H9 (cell line): ENCODE data around the gene SLC12A6. TPM values are rescaled to one million over a fixed set of nuclear protein-coding genes. Genes with fewer than 3 reads are reported as not detected.

Experiments
- DNase-seq: peaks from one replicate; pipeline ENCODE4 v3.0.0-alpha.2; 2017
- H2AFZ ChIP-seq: one replicate; pipeline ENCODE4 v1.6.1; 2013; ENCODE audit warnings: mild to moderate bottlenecking, low read length, control low read depth, moderate library complexity
- H2AK5ac ChIP-seq: 2 replicates; pipeline ENCODE4 v1.6.1; 2013; ENCODE audit warnings: low read length, control low read depth, mixed read lengths; ENCODE audit not compliant: insufficient read length
- H2BK120ac ChIP-seq: one replicate; pipeline ENCODE4 v1.6.1; 2013; ENCODE audit warnings: low read depth, mild to moderate bottlenecking, low read length, control low read depth, inconsistent platforms; ENCODE audit not compliant: poor library complexity, severe bottlenecking
- H2BK12ac ChIP-seq: 2 replicates; pipeline ENCODE4 v1.6.1; 2013; ENCODE audit warnings: low read length, control low read depth, mixed read lengths, low read depth; ENCODE audit not compliant: insufficient read length
- H2BK15ac ChIP-seq: 2 replicates; pipeline ENCODE4 v1.6.1; 2013; ENCODE audit warnings: low read depth, low read length, control low read depth
- H2BK20ac ChIP-seq: one replicate; pipeline ENCODE4 v1.6.1; 2013; ENCODE audit warnings: low read depth, mild to moderate bottlenecking, low read length, control low read depth, inconsistent platforms; ENCODE audit not compliant: poor library complexity, severe bottlenecking
- H2BK5ac ChIP-seq: 2 replicates; pipeline ENCODE4 v1.6.1; 2013; ENCODE audit warnings: low read length, control low read depth, mixed read lengths; ENCODE audit not compliant: insufficient read length
- H3K14ac ChIP-seq: 2 replicates; pipeline ENCODE4 v1.6.1; 2013; ENCODE audit warnings: low read length, control low read depth; ENCODE audit not compliant: insufficient read depth
- H3K18ac ChIP-seq: 2 replicates; pipeline ENCODE4 v1.6.1; 2013; ENCODE audit warnings: low read depth, mild to moderate bottlenecking, mixed read lengths, low read length, control low read depth; ENCODE audit not compliant: insufficient read length
- H3K23ac ChIP-seq: 2 replicates; pipeline ENCODE4 v1.6.1; 2013; ENCODE audit warnings: low read length, control low read depth, mixed read lengths, low read depth; ENCODE audit not compliant: insufficient read length
- H3K23me2 ChIP-seq: 2 replicates; pipeline ENCODE4 v1.6.1; 2013; ENCODE audit warnings: low read depth, mild to moderate bottlenecking, mixed read lengths, low read length, control low read depth; ENCODE audit not compliant: insufficient read length, poor library complexity, severe bottlenecking
- H3K27ac ChIP-seq: 2 replicates; pipeline ENCODE4 v1.5.1; 2013; ENCODE audit warnings: low read length, control low read depth, mixed read lengths, low read depth; ENCODE audit not compliant: insufficient read length
- H3K27me3 ChIP-seq: 2 replicates; pipeline ENCODE4 v1.6.1; 2013; ENCODE audit warnings: low read length, control low read depth, inconsistent platforms; ENCODE audit not compliant: insufficient read depth
- H3K4ac ChIP-seq: 2 replicates; pipeline ENCODE4 v1.6.1; 2013; ENCODE audit warnings: low read depth, mild to moderate bottlenecking, control low read depth, inconsistent platforms, low read length, moderate library complexity
- H3K4me1 ChIP-seq: 2 replicates; pipeline ENCODE4 v1.6.1; 2013; ENCODE audit warnings: low read length, control low read depth, inconsistent platforms; ENCODE audit not compliant: insufficient read depth
- H3K4me2 ChIP-seq: 2 replicates; pipeline ENCODE4 v1.6.1; 2013; ENCODE audit warnings: low read length, control low read depth, mixed read lengths; ENCODE audit not compliant: insufficient read length, insufficient read depth
- H3K56ac ChIP-seq: 2 replicates; pipeline ENCODE4 v1.6.1; 2013; ENCODE audit warnings: low read depth, mild to moderate bottlenecking, mixed read lengths, low read length, control low read depth; ENCODE audit not compliant: insufficient read length
- H3K79me1 ChIP-seq: 2 replicates; pipeline ENCODE4 v1.6.1; 2013; ENCODE audit warnings: low read depth, mild to moderate bottlenecking, moderate library complexity, low read length, control low read depth, inconsistent platforms; ENCODE audit not compliant: insufficient read depth, poor library complexity, severe bottlenecking
- H3K79me2 ChIP-seq: 2 replicates; pipeline ENCODE4 v1.6.1; 2013; ENCODE audit warnings: low read length, control low read depth, inconsistent platforms; ENCODE audit not compliant: insufficient read depth
- H3K9ac ChIP-seq: 2 replicates; pipeline ENCODE4 v1.6.1; 2013; ENCODE audit warnings: low read length, control low read depth, mixed read lengths; ENCODE audit not compliant: insufficient read length; ENCODE audit errors: extremely low read depth
- H3K9me3 ChIP-seq: one replicate; pipeline ENCODE4 v1.6.1; 2013; ENCODE audit warnings: low read depth, low read length, inconsistent platforms; ENCODE audit not compliant: control insufficient read depth
- H3T11ph ChIP-seq: one replicate; pipeline ENCODE4 v1.6.1; 2013; ENCODE audit warnings: mild to moderate bottlenecking, low read length, control low read depth, inconsistent platforms
- H4K20me1 ChIP-seq: one replicate; pipeline ENCODE4 v1.6.1; 2013; ENCODE audit not compliant: control insufficient read depth, insufficient read length, insufficient read depth
- H4K5ac ChIP-seq: 2 replicates; pipeline ENCODE4 v1.6.1; 2013; ENCODE audit warnings: low read depth, mild to moderate bottlenecking, mixed read lengths, low read length, control low read depth; ENCODE audit not compliant: insufficient read length
- H4K8ac ChIP-seq: replicated peaks from 2 replicates; pipeline ENCODE4 v1.6.1; 2013; ENCODE audit warnings: low read length, control low read depth, mixed read lengths, low read depth; ENCODE audit not compliant: insufficient read length
- H4K91ac ChIP-seq: 2 replicates; pipeline ENCODE4 v1.6.1; 2013; ENCODE audit warnings: low read depth, mild to moderate bottlenecking, moderate library complexity, mixed read lengths, low read length, control low read depth; ENCODE audit not compliant: insufficient read length
- H3K27ac Mint-ChIP-seq, 3 experiments: 2 replicates in 2 of 3; 3 replicates in 1 of 3; pipeline ENCODE4 v1.8.0; 2020 to 2021; ENCODE audit warnings: mixed read lengths in 3 of 3, mild to moderate bottlenecking in 1 of 3, moderate library complexity in 1 of 3
- H3K27me3 Mint-ChIP-seq: 2 replicates; pipeline ENCODE4 v1.8.0; 2021; ENCODE audit warnings: low read depth, mild to moderate bottlenecking, moderate library complexity, mixed read lengths
- H3K36me3 Mint-ChIP-seq, 3 experiments: 2 replicates in 2 of 3; 3 replicates in 1 of 3; pipeline ENCODE4 v1.8.0; 2020 to 2021; ENCODE audit warnings: low read depth in 3 of 3, mixed read lengths in 3 of 3; ENCODE audit not compliant: insufficient read depth in 1 of 3
- H3K4me1 Mint-ChIP-seq, 2 experiments: 2 replicates each; pipeline ENCODE4 v1.8.0; 2020; ENCODE audit warnings: mixed read lengths in 2 of 2
- H3K4me3 Mint-ChIP-seq, 2 experiments: 2 replicates in 1 of 2; 3 replicates in 1 of 2; pipeline ENCODE4 v1.8.0; 2020 to 2021; ENCODE audit warnings: mild to moderate bottlenecking in 2 of 2, mixed read lengths in 2 of 2, moderate library complexity in 1 of 2
- H3K9me3 Mint-ChIP-seq, 2 experiments: 2 replicates in 1 of 2; 3 replicates in 1 of 2; pipeline ENCODE4 v1.8.0; 2020; ENCODE audit warnings: mild to moderate bottlenecking in 2 of 2, mixed read lengths in 2 of 2, moderate library complexity in 1 of 2
- WGBS: extraction: QIAGEN DNeasy Blood & Tissue Kit; methylation state at CpG from one replicate; pipeline ENCODE4 v1.1.7; 2013; ENCODE audit warnings: missing lambda C conversion rate, low lambda C conversion rate, mixed read lengths; ENCODE audit not compliant: insufficient read length; ENCODE audit errors: extremely low coverage; 5-methylcytosine and 5-hydroxymethylcytosine counted together
- total RNA-seq: library from RNA; stranded (reverse); gene quantifications from 2 replicates; pipeline ENCODE4 v1.2.1, GENCODE V29; 2021
- TF ChIP-seq, protein P1 (sequence below): fragments of 200-600 bp; sonication (generic); conservative IDR thresholded peaks from 3 replicates; pipeline ENCODE4 v1.8.0; 2021; ENCODE audit warnings: antibody characterized with exemption, mild to moderate bottlenecking

The SLC12A6 gene
- total RNA-seq, 1 experiment from 2014 or later, result 11.1 TPM

DNA sequence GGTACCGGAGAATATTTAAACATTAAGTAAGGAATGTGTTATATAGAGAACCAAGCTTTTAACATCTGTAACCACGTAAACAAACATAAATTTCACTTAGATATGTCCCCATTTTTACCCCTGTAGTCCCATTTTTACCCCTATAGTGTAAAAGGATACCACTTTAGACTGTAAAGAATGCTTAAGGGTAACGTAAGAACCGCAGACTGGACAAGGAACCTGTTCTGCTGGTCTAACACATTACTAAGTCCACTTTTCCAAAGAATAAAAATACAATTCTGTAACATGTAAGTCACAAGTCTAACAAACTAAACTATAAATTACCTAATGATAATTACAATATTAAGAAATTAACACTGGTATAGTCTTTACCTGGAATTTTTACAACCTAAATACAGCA lies 2.9 kb downstream of the SLC12A6 start:
- H3K18ac ChIP-seq, result no peak overlapping the region
- WGBS, result no CpG with 5 or more reads among the region's 4 CpGs
- no peak overlapping the region for H3K14ac ChIP-seq
- peaks cover 7% of the 10 kb centered on the region for H3K23me2 ChIP-seq
- no peak overlapping the region for H4K91ac ChIP-seq
- H4K8ac ChIP-seq, result no peak overlapping the region
- DNase-seq, result no peak
- no peak overlapping the region for H3K4ac ChIP-seq
- H2BK5ac ChIP-seq, result no peak overlapping the region
- H3K27ac ChIP-seq, result no peak overlapping the region
- no peak overlapping the region for H3K56ac ChIP-seq
- no peak overlapping the region for H2BK120ac ChIP-seq
- no peak overlapping the region for H3K23ac ChIP-seq
- no peak overlapping the region for H2BK15ac ChIP-seq
- no peaks in the 10 kb centered on the region for H3K27me3 ChIP-seq
- H2AFZ ChIP-seq, result no peak overlapping the region
- no peaks in the 10 kb centered on the region for H4K20me1 ChIP-seq
- H2AK5ac ChIP-seq, result no peak overlapping the region
- H2BK12ac ChIP-seq, result no peak overlapping the region
- H3K27ac Mint-ChIP-seq, result no peak overlapping the region
- peaks cover 7% of the 10 kb centered on the region in 2 experiments for H3K4me1 Mint-ChIP-seq
- H3K4me2 ChIP-seq, result no peak overlapping the region
- no peaks in the 10 kb centered on the region for H3K4me1 ChIP-seq
- no peaks in the 10 kb centered on the region; a peak in 1 of 7 replicates for H3K36me3 Mint-ChIP-seq
- TF ChIP-seq, protein P1, sequence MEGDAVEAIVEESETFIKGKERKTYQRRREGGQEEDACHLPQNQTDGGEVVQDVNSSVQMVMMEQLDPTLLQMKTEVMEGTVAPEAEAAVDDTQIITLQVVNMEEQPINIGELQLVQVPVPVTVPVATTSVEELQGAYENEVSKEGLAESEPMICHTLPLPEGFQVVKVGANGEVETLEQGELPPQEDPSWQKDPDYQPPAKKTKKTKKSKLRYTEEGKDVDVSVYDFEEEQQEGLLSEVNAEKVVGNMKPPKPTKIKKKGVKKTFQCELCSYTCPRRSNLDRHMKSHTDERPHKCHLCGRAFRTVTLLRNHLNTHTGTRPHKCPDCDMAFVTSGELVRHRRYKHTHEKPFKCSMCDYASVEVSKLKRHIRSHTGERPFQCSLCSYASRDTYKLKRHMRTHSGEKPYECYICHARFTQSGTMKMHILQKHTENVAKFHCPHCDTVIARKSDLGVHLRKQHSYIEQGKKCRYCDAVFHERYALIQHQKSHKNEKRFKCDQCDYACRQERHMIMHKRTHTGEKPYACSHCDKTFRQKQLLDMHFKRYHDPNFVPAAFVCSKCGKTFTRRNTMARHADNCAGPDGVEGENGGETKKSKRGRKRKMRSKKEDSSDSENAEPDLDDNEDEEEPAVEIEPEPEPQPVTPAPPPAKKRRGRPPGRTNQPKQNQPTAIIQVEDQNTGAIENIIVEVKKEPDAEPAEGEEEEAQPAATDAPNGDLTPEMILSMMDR, result no peak
- H3K79me1 ChIP-seq, result no peaks in the 10 kb centered on the region
- no peak overlapping the region for H3K9ac ChIP-seq
- H4K5ac ChIP-seq, result no peak overlapping the region
- H3K9me3 Mint-ChIP-seq, result no peaks in the 10 kb centered on the region
- no peaks in the 10 kb centered on the region for H3K9me3 ChIP-seq
- H3T11ph ChIP-seq, result no peak overlapping the region
- H3K4me3 Mint-ChIP-seq, result no peak overlapping the region
- peaks cover 5% of the 10 kb centered on the region; the same call in 1 of the 2 replicates for H3K27me3 Mint-ChIP-seq
- H3K79me2 ChIP-seq, result no peaks in the 10 kb centered on the region
- H2BK20ac ChIP-seq, result no peak overlapping the region
